Hematopoietic multipotent progenitor cell treated with erythropoietin and hydrocortisone succinate and interleukin-3 and kit ligand, for 15 days (in vitro differentiated cells): ENCODE results near the gene ZNF653.

ENCODE experiments used
- DNase-seq: peaks from one replicate; pipeline ENCODE4 v3.0.0-alpha.2; 2015; ENCODE audit warnings: low spot score

Gene ZNF653

GRCh38 chr19:11513946-11514345 is 8.3 kb upstream of the ZNF653 start:
- DNase-seq = no peak

GRCh38 chr19:11510444-11510843 is 4.8 kb upstream of the ZNF653 start:
- no peak for DNase-seq

- no peak for DNase-seq
These were observed 1.9 kb upstream of the ZNF653 start for GRCh38 chr19:11507370-11508078.

GRCh38 chr19:11506967-11507366 is 1.3 kb upstream of the ZNF653 start:
- no peak for DNase-seq

GRCh38 chr19:11506101-11506555 is 489 bp upstream of the ZNF653 start:
- no peak for DNase-seq

- peak; percentile 97 for DNase-seq
These were observed 571 bp downstream of the ZNF653 start for GRCh38 chr19:11505032-11505503.

- no peak for DNase-seq
These were observed 1.1 kb downstream of the ZNF653 start for GRCh38 chr19:11504502-11505031.

- DNase-seq = peak; percentile 49
These were observed 5.7 kb downstream of the ZNF653 start for GRCh38 chr19:11499890-11500420.

- DNase-seq = no peak
These were observed 6.4 kb downstream of the ZNF653 start for GRCh38 chr19:11499220-11499726.

GRCh38 chr19:11496391-11497163 is 9.1 kb downstream of the ZNF653 start:
- DNase-seq = peak; percentile 95

- no peak for DNase-seq
These were observed 9.8 kb downstream of the ZNF653 start for GRCh38 chr19:11495885-11496284.

GRCh38 chr19:11495481-11495880 is 10.2 kb downstream of the ZNF653 start:
- DNase-seq = no peak

GRCh38 chr19:11494634-11495285 is 10.9 kb downstream of the ZNF653 start:
- DNase-seq = no peak

- DNase-seq = no peak
These were observed 16.3 kb downstream of the ZNF653 start for GRCh38 chr19:11489378-11489777.

GRCh38 chr19:11486661-11487503 is 18.8 kb downstream of the ZNF653 start:
- no peak for DNase-seq

- DNase-seq = no peak
These were observed 20.3 kb downstream of the ZNF653 start for GRCh38 chr19:11485245-11485837.

- DNase-seq = no peak
These were observed 22.1 kb downstream of the ZNF653 start for GRCh38 chr19:11483366-11484111.

GRCh38 chr19:11482384-11483050 is 23.1 kb downstream of the ZNF653 start:
- DNase-seq = peak; percentile 86
